CD8-positive, alpha-beta memory T cell (primary cell): Measurements from ENCODE around the gene ANAPC10. TPM values are rescaled to one million over a fixed set of nuclear protein-coding genes. Genes with fewer than 3 reads are reported as not detected.
A peak's percentile ranks its signal among the peaks of the same experiment; 100 is the strongest.
"Not testable (repeated sequence)": the region's sequence is repeated elsewhere in the genome, so short reads cannot be mapped to it uniquely, and the experiment has no call there.

ENCODE experiments used
- CTCF ChIA-PET: fragments of 350-600 bp; sonication (Branson Sonifier 250); formaldehyde crosslinking; loops from one replicate; lab custom pipeline; 2021; ENCODE audit warnings: antibody characterized with exemption; lab: Charles Lee
- POLR2A ChIA-PET: fragments of 350-600 bp; sonication (Branson Sonifier 250); formaldehyde crosslinking; loops from one replicate; lab custom pipeline; 2021; ENCODE audit warnings: antibody characterized with exemption; lab: Charles Lee
- DNase-seq, 5 donors: peaks; one replicate each; pipeline versions ENCODE4 v3.0.0 to v3.0.0-alpha.2; 2020 to 2022; ENCODE audit warnings: mixed read lengths in 1 of 5
- H3K27ac ChIP-seq: one replicate; pipeline ENCODE4 v1.7.0; 2013; ENCODE audit warnings: low read depth, mild to moderate bottlenecking, low read length, moderate library complexity
- H3K27me3 ChIP-seq: 2 replicates; pipeline ENCODE4 v1.7.0; 2013; ENCODE audit warnings: low read length, mild to moderate bottlenecking; ENCODE audit not compliant: insufficient read depth, poor library complexity, severe bottlenecking
- H3K36me3 ChIP-seq: 2 replicates; pipeline ENCODE4 v1.7.0; 2013; ENCODE audit warnings: mild to moderate bottlenecking, low read length, moderate library complexity; ENCODE audit not compliant: insufficient read depth
- H3K4me1 ChIP-seq: 2 replicates; pipeline ENCODE4 v1.7.0; 2013; ENCODE audit warnings: mild to moderate bottlenecking, low read length, moderate library complexity; ENCODE audit not compliant: insufficient read depth
- H3K4me3 ChIP-seq: 2 replicates; pipeline ENCODE4 v1.7.0; 2013; ENCODE audit warnings: mild to moderate bottlenecking, low read length
- H3K9me3 ChIP-seq: 2 replicates; pipeline ENCODE4 v1.7.0; 2013; ENCODE audit warnings: mild to moderate bottlenecking, low read length
- H3K27ac Mint-ChIP-seq, 8 donors: one replicate each; pipeline ENCODE4 v1.8.0; 2020 to 2021; ENCODE audit warnings: mixed read lengths in 8 of 8, mild to moderate bottlenecking in 6 of 8, inconsistent platforms in 3 of 8, moderate library complexity in 3 of 8
- H3K27me3 Mint-ChIP-seq, 2 donors: one replicate each; pipeline ENCODE4 v1.8.0; 2020 to 2021; ENCODE audit warnings: mixed read lengths in 2 of 2, mild to moderate bottlenecking in 1 of 2, moderate library complexity in 1 of 2
- H3K36me3 Mint-ChIP-seq, 3 donors: one replicate each; pipeline ENCODE4 v1.8.0; 2020 to 2021; ENCODE audit warnings: mixed read lengths in 3 of 3, inconsistent platforms in 1 of 3, mild to moderate bottlenecking in 1 of 3
- H3K4me1 Mint-ChIP-seq, 3 donors: one replicate each; pipeline ENCODE4 v1.8.0; 2020 to 2021; ENCODE audit warnings: mixed read lengths in 3 of 3, inconsistent platforms in 1 of 3, mild to moderate bottlenecking in 1 of 3
- H3K4me3 Mint-ChIP-seq, 7 donors: one replicate each; pipeline ENCODE4 v1.8.0; 2020 to 2021; ENCODE audit warnings: mixed read lengths in 7 of 7, mild to moderate bottlenecking in 6 of 7, moderate library complexity in 4 of 7, inconsistent platforms in 2 of 7
- H3K9me3 Mint-ChIP-seq, 5 donors: one replicate each; pipeline ENCODE4 v1.8.0; 2020 to 2022; ENCODE audit warnings: mixed read lengths in 5 of 5, mild to moderate bottlenecking in 3 of 5, moderate library complexity in 2 of 5, inconsistent platforms in 1 of 5
- polyA plus RNA-seq: library from polyadenylated mRNA; unstranded; fragments of 300-500 nt; fragmentation: Illumina TruSeq; gene quantifications from one replicate; pipeline ENCODE4 v1.2.3, GENCODE V29; 2021
- total RNA-seq, 2 experiments: library from RNA; stranded (reverse); gene quantifications; one replicate each; pipeline ENCODE4 v1.2.3, GENCODE V29; 2021

Gene ANAPC10
- total and polyA plus RNA-seq, 3 experiments from 2014 or later: 26.0 to 39.0 (median 26.8) TPM

GRCh38 chr4:145019346-145019745, 78.7 kb downstream of the ANAPC10 start:
- Histone ChIP-seq H3K4me1 (no peaks in the 10 kb centered on the region), H3K27ac (no peak overlapping the region), H3K9me3 (no peaks in the 10 kb centered on the region), H3K4me3 (no peak overlapping the region), H3K36me3 (no peaks in the 10 kb centered on the region), H3K27me3 (no peaks in the 10 kb centered on the region)
- peak in 1 of 5 donors; percentile 9 for DNase-seq
- H3K27ac Mint-ChIP-seq: peak overlapping the region; percentile 13 to 97 (median 76)
- peaks cover 2 to 67% (median 14%) of the 10 kb centered on the region in 5 donors for H3K9me3 Mint-ChIP-seq
- POLR2A ChIA-PET: no interaction called here
- H3K4me3 Mint-ChIP-seq: peak overlapping the region in 6 of 7 donors; percentile 15 to 76 (median 44)
- H3K27me3 Mint-ChIP-seq: no peaks in the 10 kb centered on the region
- peaks cover 30 to 58% (median 48%) of the 10 kb centered on the region in 3 donors for H3K4me1 Mint-ChIP-seq
- peaks cover 17 to 71% (median 26%) of the 10 kb centered on the region in 3 donors for H3K36me3 Mint-ChIP-seq
- CTCF ChIA-PET: no interaction called here

GRCh38 chr4:145014365-145014764, 83.6 kb downstream of the ANAPC10 start:
- H3K27ac Mint-ChIP-seq: peak overlapping the region in 1 of 8 donors; percentile 34
- Histone ChIP-seq H3K4me1 (no peaks in the 10 kb centered on the region), H3K36me3 (no peaks in the 10 kb centered on the region), H3K27me3 (no peaks in the 10 kb centered on the region), H3K9me3 (no peaks in the 10 kb centered on the region), H3K4me3 (no peak overlapping the region), H3K27ac (no peak overlapping the region)
- no peak for DNase-seq
- no peak overlapping the region for H3K4me3 Mint-ChIP-seq
- no peaks in the 10 kb centered on the region for H3K27me3 Mint-ChIP-seq
- CTCF ChIA-PET: no interaction called here
- peaks cover 11 to 45% (median 17%) of the 10 kb centered on the region in 3 donors for H3K36me3 Mint-ChIP-seq
- H3K9me3 Mint-ChIP-seq: peaks cover 0 to 36% (median 2%) of the 10 kb centered on the region in 5 donors
- POLR2A ChIA-PET: no interaction called here
- peaks cover 22 to 43% (median 32%) of the 10 kb centered on the region in 3 donors for H3K4me1 Mint-ChIP-seq

GRCh38 chr4:145012841-145013240, 85.2 kb downstream of the ANAPC10 start:
- POLR2A ChIA-PET: no interaction called here
- Mint-ChIP-seq H3K4me3 (no peak overlapping the region), H3K36me3 (peaks cover 10 to 54% (median 21%) of the 10 kb centered on the region in 3 donors)

GRCh38 chr4:145011636-145012035, 86.4 kb downstream of the ANAPC10 start:
- Mint-ChIP-seq H3K4me1 (peaks cover 25 to 44% (median 42%) of the 10 kb centered on the region in 3 donors), H3K27me3 (peaks cover 0 to 2% of the 10 kb centered on the region in 2 donors), H3K36me3 (peaks cover 18 to 66% (median 25%) of the 10 kb centered on the region in 3 donors), H3K9me3 (peaks cover 0 to 46% (median 2%) of the 10 kb centered on the region in 5 donors), H3K27ac (no peak overlapping the region), H3K4me3 (no peak overlapping the region)
- H3K4me1 ChIP-seq: no peaks in the 10 kb centered on the region
- H3K36me3 ChIP-seq: no peaks in the 10 kb centered on the region
- CTCF ChIA-PET: no interaction called here
- POLR2A ChIA-PET: no interaction called here
- no peaks in the 10 kb centered on the region for H3K9me3 ChIP-seq
- H3K4me3 ChIP-seq: no peak overlapping the region
- no peak for DNase-seq
- H3K27ac ChIP-seq: no peak overlapping the region
- no peaks in the 10 kb centered on the region for H3K27me3 ChIP-seq

More at GRCh38 chr4:145012841-145013240, 85.2 kb downstream of the ANAPC10 start:
- H3K27ac Mint-ChIP-seq: peak overlapping the region in 5 of 8 donors; percentile 32 to 86 (median 39)
- no peaks in the 10 kb centered on the region for H3K9me3 ChIP-seq
- H3K36me3 ChIP-seq: no peaks in the 10 kb centered on the region
- peaks cover 0 to 41% (median 2%) of the 10 kb centered on the region in 5 donors for H3K9me3 Mint-ChIP-seq
- CTCF ChIA-PET: no interaction called here
- no peaks in the 10 kb centered on the region for H3K4me1 ChIP-seq
- peaks cover 18 to 38% (median 35%) of the 10 kb centered on the region in 3 donors for H3K4me1 Mint-ChIP-seq
- DNase-seq: no peak
- H3K4me3 ChIP-seq: no peak overlapping the region
- peaks cover 0 to 2% of the 10 kb centered on the region in 2 donors for H3K27me3 Mint-ChIP-seq
- no peaks in the 10 kb centered on the region for H3K27me3 ChIP-seq
- H3K27ac ChIP-seq: no peak overlapping the region

GRCh38 chr4:145010315-145010714, 87.7 kb downstream of the ANAPC10 start:
- peaks cover 17 to 63% (median 25%) of the 10 kb centered on the region in 3 donors for H3K36me3 Mint-ChIP-seq
- POLR2A ChIA-PET, H3K27me3 ChIP-seq, H3K4me1 ChIP-seq, H3K36me3 ChIP-seq, H3K27ac Mint-ChIP-seq, H3K4me3 Mint-ChIP-seq, CTCF ChIA-PET, H3K4me3 ChIP-seq, H3K27me3 Mint-ChIP-seq, H3K27ac ChIP-seq, H3K9me3 ChIP-seq, DNase-seq: not testable (repeated sequence)
- peaks cover 25 to 41% (median 34%) of the 10 kb centered on the region in 3 donors for H3K4me1 Mint-ChIP-seq
- H3K9me3 Mint-ChIP-seq: peaks cover 0 to 42% (median 2%) of the 10 kb centered on the region in 5 donors

- no peak overlapping the region for H3K4me3 Mint-ChIP-seq
- H3K9me3 Mint-ChIP-seq: peaks cover 0 to 56% (median 12%) of the 10 kb centered on the region in 5 donors
- H3K27ac Mint-ChIP-seq: no peak overlapping the region
- no peaks in the 10 kb centered on the region for H3K27me3 ChIP-seq
- peaks cover 22 to 77% (median 28%) of the 10 kb centered on the region in 3 donors for H3K36me3 Mint-ChIP-seq
- H3K36me3 ChIP-seq: no peaks in the 10 kb centered on the region
- POLR2A ChIA-PET: no interaction called here
- peaks cover 20 to 25% (median 21%) of the 10 kb centered on the region in 3 donors for H3K4me1 Mint-ChIP-seq
- CTCF ChIA-PET: no interaction called here
- DNase-seq: no peak
- H3K27me3 Mint-ChIP-seq: no peaks in the 10 kb centered on the region
- H3K4me1 ChIP-seq: no peaks in the 10 kb centered on the region
- no peak overlapping the region for H3K27ac ChIP-seq
- H3K4me3 ChIP-seq: no peak overlapping the region
- peaks cover 4% of the 10 kb centered on the region for H3K9me3 ChIP-seq
These were observed 94.3 kb downstream of the ANAPC10 start for GRCh38 chr4:145003675-145004074.

GRCh38 chr4:145001635-145002034, 96.4 kb downstream of the ANAPC10 start:
- Mint-ChIP-seq H3K4me3 (no peak overlapping the region), H3K36me3 (peaks cover 25 to 75% (median 32%) of the 10 kb centered on the region in 3 donors), H3K27ac (no peak overlapping the region), H3K27me3 (peaks cover 0 to 1% of the 10 kb centered on the region in 2 donors), H3K9me3 (peaks cover 0 to 52% (median 17%) of the 10 kb centered on the region in 5 donors), H3K4me1 (peaks cover 18 to 24% (median 18%) of the 10 kb centered on the region in 3 donors)
- no peak overlapping the region for H3K4me3 ChIP-seq
- H3K36me3 ChIP-seq: no peaks in the 10 kb centered on the region
- H3K9me3 ChIP-seq: peaks cover 4% of the 10 kb centered on the region
- no peaks in the 10 kb centered on the region for H3K27me3 ChIP-seq
- POLR2A ChIA-PET: no interaction called here
- CTCF ChIA-PET: no interaction called here
- H3K27ac ChIP-seq: no peak overlapping the region
- H3K4me1 ChIP-seq: no peaks in the 10 kb centered on the region
- DNase-seq: no peak

GRCh38 chr4:145000656-145001055, 97.3 kb downstream of the ANAPC10 start:
- CTCF ChIA-PET, H3K36me3 ChIP-seq, H3K4me3 Mint-ChIP-seq, H3K27me3 Mint-ChIP-seq, H3K4me3 ChIP-seq, H3K4me1 ChIP-seq, H3K27me3 ChIP-seq, H3K27ac ChIP-seq, POLR2A ChIA-PET, H3K9me3 ChIP-seq, DNase-seq: not testable (repeated sequence)
- H3K27ac Mint-ChIP-seq: peak overlapping the region in 1 of 8 donors; percentile 40
- peaks cover 30 to 76% (median 39%) of the 10 kb centered on the region in 3 donors for H3K36me3 Mint-ChIP-seq
- H3K9me3 Mint-ChIP-seq: peaks cover 0 to 51% (median 17%) of the 10 kb centered on the region in 5 donors
- peaks cover 18 to 29% (median 22%) of the 10 kb centered on the region in 3 donors for H3K4me1 Mint-ChIP-seq
